Sigmoid colon (tissue), 4 donors: ENCODE data around the gene ACAT2.

Experiments
- CTCF ChIP-seq, 4 experiments: fragments of 450-650 bp in 3 of 4; fragments of 200-600 bp in 1 of 4; IDR thresholded peaks; one replicate each; pipeline ENCODE4 v1.5.1; 2016 to 2019; ENCODE audit warnings: antibody characterized with exemption in 4 of 4, mild to moderate bottlenecking in 3 of 4, moderate library complexity in 2 of 4
- EP300 ChIP-seq, 4 donors: sonication (generic); formaldehyde crosslinking; IDR thresholded peaks; one replicate each; pipeline ENCODE4 v1.6.1; 2017; ENCODE audit warnings: antibody characterized with exemption in 4 of 4
- POLR2A ChIP-seq, 2 donors: fragments of 450-650 bp; IDR thresholded peaks; one replicate each; pipeline ENCODE4 v1.6.1; 2016; ENCODE audit warnings: antibody characterized with exemption in 2 of 2, mild to moderate bottlenecking in 2 of 2, moderate library complexity in 2 of 2
- POLR2AphosphoS5 ChIP-seq, 4 donors: sonication (generic); formaldehyde crosslinking; IDR thresholded peaks; one replicate each; pipeline ENCODE4 v1.6.1; 2017; ENCODE audit warnings: antibody characterized with exemption in 4 of 4

- no peak for TF ChIP-seq CTCF (IDR thresholded peaks at IDR 0.05)
- TF ChIP-seq POLR2AphosphoS5 (IDR thresholded peaks at IDR 0.05) = no peak
- TF ChIP-seq POLR2A (IDR thresholded peaks at IDR 0.05) = no peak
- no peak for TF ChIP-seq EP300 (IDR thresholded peaks at IDR 0.05)
Observed at GRCh38 chr6:159772196-159772595, 10.4 kb downstream of the ACAT2 start.
